Islet precursor cell (in vitro differentiated cells): ENCODE results near the gene SNCA.

Experiments
- DNase-seq: peaks from one replicate; pipeline ENCODE4 v3.0.0-alpha.2; 2018

The SNCA gene

GRCh38 chr4:89703829-89704590 lies 133.0 kb downstream of the SNCA start:
- no peak for DNase-seq

GRCh38 chr4:89700766-89701423 lies 136.1 kb downstream of the SNCA start:
- no peak for DNase-seq

- no peak for DNase-seq
These were observed 151.3 kb downstream of the SNCA start for GRCh38 chr4:89685690-89686089.

- DNase-seq: no peak
These were observed 151.7 kb downstream of the SNCA start for GRCh38 chr4:89685277-89685676.

- DNase-seq: no peak
These were observed 152.4 kb downstream of the SNCA start for GRCh38 chr4:89684536-89684935.

GRCh38 chr4:89682808-89683207 lies 154.2 kb downstream of the SNCA start:
- no peak for DNase-seq

GRCh38 chr4:89681671-89682070 lies 155.3 kb downstream of the SNCA start:
- DNase-seq: no peak

GRCh38 chr4:89681219-89681618 lies 155.7 kb downstream of the SNCA start:
- DNase-seq: peak; percentile 98

- peak; percentile 88 for DNase-seq
These were observed 162.0 kb downstream of the SNCA start for GRCh38 chr4:89674876-89675459.
